Superior temporal gyrus (tissue), 1 donor: ENCODE data around the gene TREML4.
"Not testable (repeated sequence)": the region's sequence is repeated elsewhere in the genome, so short reads cannot be mapped to it uniquely, and the experiment has no call there.

Experiments
- DNase-seq: peaks from one replicate; pipeline ENCODE4 v3.0.0-alpha.2; 2016; ENCODE audit errors: extremely low spot score

The TREML4 gene

GRCh38 chr6:41204156-41204555 is 24.0 kb upstream of the TREML4 start:
- no peak for DNase-seq

DNA sequence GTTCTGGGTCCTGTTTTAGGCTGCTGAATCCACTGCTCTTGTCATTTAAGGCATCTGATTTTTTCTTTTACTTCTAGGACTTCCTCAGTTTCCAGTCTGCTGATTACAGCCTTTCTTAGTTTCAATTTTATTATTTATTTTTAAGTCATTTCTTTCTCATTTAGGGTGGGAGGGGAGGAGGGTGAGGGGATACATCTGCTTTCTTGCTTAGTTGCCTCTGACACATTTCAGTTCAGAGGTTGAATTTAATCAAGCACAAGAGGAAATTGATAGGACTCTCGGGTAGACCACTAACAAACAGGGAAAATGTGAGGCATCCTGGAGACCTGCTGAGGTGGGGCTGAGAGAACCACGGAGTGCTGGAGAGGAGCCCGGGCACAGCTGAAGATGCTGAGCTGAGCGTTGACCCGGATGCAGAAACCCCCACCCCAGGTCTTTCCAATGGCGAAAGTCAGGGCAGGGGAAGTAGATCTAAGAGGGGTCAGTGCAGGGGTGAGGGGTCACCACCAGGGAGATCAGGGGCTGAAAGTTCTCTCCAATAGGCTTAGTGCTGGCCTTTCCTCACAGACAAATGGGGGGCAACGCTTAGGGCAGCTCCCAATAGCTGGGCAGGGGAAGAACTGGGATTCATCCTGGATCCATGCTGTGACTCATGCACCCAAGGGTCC is 19.6 kb upstream of the TREML4 start:
- no peak for DNase-seq

- DNase-seq = no peak
Measured at GRCh38 chr6:41209547-41210320, 18.4 kb upstream of the TREML4 start.

DNA sequence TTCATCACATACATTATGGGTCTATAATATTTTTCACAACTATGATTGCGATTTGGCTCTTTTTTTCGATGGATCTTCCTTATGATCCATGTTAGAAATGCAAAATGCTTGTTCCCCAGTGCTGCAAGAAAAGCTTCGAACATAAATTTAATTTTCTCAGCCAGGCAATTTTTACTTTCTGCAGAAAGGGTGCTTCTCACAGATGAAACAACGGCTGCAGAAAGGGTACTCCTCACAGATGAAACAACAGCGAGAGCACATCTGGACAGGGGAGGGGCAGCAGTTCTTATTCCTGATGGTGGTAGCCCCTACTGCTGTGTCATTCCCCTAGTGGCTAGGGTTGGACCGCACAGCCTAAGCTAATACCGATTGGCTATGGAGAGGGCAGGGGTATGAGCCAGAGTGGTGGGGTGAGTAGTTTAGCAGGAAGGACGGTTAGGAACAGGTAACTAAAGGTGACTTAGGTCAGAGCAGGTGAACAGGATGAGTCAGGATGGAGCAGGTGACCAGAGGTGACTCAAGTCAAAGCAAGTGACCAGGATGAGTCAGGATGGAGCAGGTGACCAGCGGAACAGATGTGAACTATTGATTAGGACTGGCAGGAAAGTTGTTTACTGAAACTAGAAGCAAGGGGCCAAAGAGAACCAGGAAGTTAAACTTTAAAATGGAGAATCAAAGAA is 13.4 kb upstream of the TREML4 start:
- DNase-seq = no peak

DNA sequence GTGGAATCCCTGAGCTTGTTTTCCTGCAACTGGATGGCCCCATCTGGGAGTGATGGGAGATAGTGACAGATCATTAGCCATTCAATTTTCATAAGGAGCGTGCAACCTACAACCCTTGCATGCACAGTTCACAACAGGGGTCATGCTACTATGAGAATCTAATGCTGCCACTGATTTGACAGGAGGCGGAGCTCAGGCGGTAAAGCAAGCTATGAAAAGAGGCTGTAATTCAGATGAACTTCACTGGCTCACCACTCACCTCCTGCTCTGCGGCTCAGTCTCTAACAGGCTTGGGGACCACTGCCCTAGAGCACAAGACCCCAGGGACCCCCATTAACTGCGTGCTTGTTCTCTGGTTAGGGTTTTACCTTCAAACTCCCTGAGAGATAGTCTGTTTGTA is 12.4 kb upstream of the TREML4 start:
- no peak for DNase-seq

GRCh38 chr6:41216616-41217015 is 11.5 kb upstream of the TREML4 start:
- no peak for DNase-seq

GRCh38 chr6:41222045-41222444 is 6.1 kb upstream of the TREML4 start:
- no peak for DNase-seq

GRCh38 chr6:41222513-41222912 is 5.6 kb upstream of the TREML4 start:
- no peak for DNase-seq

DNA sequence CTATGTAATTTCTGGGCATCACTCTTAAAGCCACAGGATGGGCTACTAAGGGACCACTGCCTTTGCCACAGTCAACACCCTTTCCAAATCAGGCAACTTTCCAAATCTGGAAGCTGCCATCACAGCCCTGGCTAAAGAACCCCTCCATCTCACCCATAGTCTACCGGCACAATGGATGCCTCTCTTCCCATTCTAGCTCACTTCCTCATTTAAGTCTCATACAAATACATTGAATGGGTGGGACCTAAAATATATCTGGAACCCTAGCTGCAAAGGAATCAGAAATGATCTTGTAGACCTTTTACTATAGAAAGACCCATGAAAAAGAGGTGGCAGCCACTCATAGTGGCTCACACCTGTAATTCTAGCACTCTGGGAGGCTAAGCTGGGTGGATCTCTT is 3.3 kb upstream of the TREML4 start:
- no peak for DNase-seq

DNA sequence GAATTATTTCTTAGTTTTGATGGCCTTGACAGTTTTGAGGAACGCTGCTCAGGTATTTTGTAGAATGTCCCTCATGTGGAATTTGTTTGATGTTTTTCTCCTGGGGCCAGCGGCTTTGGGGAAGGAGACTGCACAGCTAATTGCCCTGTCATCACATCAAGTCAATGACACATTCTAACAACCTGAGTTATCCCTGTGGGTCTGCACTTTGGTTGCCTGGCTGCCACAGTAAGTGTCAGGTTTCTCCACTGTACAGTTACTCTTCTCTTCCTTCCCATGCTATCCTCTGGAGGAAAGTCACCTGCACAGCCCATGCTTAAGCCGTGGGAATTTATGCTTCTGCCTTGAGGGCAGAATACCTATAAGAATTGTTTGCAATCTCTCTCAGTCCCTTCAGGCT is 1.4 kb upstream of the TREML4 start:
- no peak for DNase-seq

- DNase-seq = no peak
Measured at GRCh38 chr6:41228616-41229015, 467 bp downstream of the TREML4 start.

DNA sequence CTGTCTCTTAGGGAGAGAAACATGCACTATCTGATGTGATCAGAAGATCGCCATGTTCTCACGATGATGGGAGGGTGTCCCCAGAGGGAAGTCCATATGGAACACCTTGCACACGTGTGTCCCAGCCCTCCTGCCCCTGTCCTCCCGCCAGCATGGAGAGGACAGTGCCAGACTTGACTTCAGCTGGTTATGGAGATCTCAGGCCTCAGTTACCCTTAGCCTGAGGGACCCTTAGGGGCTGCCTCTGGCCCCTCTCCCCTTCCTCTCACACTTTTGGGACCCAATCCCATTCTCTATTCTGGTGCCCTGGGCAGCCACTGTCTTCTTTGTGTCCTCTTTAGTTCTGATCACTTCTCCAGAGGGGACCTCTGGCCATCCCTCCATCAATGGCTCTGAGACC is 1.6 kb downstream of the TREML4 start:
- no peak for DNase-seq

DNA sequence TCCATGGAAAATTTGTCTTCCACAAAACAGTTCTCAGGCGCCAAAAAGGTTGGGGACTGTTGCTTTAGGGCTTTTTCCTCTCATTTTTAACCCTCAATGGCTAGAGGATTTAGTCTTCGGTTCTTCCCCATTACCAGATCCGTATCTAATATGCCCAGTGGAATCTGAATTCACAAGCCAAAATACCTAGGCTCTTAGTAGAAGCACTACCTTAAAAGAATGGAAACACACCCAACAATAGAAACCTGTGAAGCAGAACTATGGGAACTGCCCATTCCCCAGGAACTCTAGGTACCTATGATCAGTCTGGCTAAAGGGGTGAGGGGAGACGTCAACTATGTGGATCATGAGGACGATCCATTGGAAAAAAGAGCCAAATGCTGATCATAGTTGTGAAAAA is 3.1 kb downstream of the TREML4 start:
- DNase-seq = no peak

DNA sequence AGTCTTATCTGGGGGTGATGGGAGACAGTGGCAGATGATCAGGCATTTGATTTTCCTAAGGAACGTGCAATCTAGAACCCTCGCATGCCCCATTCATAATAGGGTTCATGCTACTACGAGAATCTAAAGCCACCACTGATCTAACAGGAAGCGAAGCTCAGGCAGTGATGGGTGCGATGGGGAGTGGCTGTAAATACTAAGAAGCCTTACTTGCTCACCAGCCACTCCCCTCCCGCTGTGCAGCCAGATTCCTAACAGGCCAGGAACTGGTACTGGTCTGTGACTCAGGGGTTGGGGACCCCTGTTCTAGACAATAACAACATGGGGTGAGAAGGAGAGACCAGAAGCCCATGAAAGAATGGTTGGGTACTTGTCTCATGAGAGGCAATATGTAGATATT is 4.5 kb downstream of the TREML4 start:
- no peak for DNase-seq

- no peak for DNase-seq
Measured at GRCh38 chr6:41236276-41236675, 8.1 kb downstream of the TREML4 start.

DNA sequence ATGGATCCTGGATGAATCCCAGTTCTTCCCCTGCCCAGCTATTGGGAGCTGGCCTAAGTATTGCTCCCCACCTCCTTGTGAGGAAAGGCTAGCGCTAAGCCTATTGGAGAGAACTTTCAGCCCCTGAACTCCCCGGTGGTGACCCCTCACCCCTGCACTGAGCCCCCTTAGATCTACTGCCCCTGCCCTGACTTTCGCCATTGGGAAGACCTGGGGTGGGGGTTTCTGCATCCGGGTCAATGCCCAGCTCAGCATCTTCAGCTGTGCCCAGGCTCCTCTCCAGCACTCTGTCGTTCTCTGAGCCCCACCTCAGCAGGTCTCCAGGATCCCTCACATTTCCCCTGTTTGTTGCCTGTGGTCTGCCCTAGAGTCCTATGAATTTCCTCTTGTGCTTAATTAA is 9.0 kb downstream of the TREML4 start:
- DNase-seq = no peak

DNA sequence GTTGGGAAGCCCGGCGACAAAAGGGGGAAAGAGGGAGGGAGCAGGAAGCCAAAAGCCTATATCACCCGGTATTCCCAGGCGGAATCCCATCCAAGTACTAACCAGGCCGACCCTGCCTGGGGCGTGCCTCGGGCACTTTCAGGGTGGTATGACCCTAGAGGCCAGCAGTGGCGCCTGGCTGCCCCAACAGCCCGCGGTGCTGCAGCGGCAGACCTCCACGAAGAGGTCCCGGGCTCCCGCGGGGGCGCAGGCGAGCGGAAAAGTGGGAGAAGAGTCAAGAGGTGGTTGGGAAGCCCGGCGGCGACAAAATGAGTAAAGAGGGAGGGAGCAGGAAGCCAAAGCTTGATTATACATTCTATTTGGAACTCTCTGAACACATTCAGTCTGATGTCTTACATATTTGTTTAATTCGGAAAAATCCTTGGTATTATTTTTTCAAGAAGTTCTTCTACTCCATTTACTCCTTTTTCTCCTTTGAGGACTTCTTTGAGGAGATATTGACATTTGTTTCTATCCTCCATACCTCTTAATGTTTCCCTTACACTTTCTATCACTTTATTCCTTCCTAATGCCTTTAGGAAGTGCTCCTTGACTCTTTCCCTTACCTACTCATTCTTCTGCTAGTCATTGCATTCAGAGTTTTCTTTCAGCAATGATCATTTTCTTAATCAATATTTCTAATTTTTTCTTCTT is 11.5 kb downstream of the TREML4 start:
- no peak for DNase-seq

DNA sequence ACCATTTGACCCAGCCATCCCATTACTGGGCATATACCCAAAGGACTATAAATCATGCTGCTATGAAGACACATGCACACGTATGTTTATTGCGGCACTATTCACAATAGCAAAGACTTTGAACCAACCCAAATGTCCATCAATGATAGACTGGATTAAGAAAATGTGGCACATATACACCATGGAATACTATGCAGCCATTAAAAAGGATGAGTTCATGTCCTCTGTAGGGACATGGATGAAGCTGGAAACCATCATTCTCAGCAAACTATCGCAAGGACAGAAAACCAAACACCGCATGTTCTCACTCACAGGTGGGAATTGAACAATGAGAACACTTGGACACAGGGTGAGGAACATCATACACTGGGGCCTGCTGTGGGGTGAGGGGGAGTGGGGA is 18.4 kb downstream of the TREML4 start:
- not testable (repeated sequence) for DNase-seq

- DNase-seq = no peak
Measured at GRCh38 chr6:41247288-41247865, 19.2 kb downstream of the TREML4 start.

GRCh38 chr6:41247882-41248705 is 19.9 kb downstream of the TREML4 start:
- no peak for DNase-seq
